HG02678 (cell line): ENCODE measurements around the gene BAG1.
A peak's percentile ranks its signal among the peaks of the same experiment; 100 is the strongest.

Experiments
- ATAC-seq: cut with Tn5 transposase; IDR thresholded peaks from one replicate; pipeline ENCODE4 v1.9.1; 2021; ENCODE audit warnings: mild to moderate bottlenecking, moderate library complexity; ENCODE audit not compliant: unreplicated experiment

Gene BAG1

DNA sequence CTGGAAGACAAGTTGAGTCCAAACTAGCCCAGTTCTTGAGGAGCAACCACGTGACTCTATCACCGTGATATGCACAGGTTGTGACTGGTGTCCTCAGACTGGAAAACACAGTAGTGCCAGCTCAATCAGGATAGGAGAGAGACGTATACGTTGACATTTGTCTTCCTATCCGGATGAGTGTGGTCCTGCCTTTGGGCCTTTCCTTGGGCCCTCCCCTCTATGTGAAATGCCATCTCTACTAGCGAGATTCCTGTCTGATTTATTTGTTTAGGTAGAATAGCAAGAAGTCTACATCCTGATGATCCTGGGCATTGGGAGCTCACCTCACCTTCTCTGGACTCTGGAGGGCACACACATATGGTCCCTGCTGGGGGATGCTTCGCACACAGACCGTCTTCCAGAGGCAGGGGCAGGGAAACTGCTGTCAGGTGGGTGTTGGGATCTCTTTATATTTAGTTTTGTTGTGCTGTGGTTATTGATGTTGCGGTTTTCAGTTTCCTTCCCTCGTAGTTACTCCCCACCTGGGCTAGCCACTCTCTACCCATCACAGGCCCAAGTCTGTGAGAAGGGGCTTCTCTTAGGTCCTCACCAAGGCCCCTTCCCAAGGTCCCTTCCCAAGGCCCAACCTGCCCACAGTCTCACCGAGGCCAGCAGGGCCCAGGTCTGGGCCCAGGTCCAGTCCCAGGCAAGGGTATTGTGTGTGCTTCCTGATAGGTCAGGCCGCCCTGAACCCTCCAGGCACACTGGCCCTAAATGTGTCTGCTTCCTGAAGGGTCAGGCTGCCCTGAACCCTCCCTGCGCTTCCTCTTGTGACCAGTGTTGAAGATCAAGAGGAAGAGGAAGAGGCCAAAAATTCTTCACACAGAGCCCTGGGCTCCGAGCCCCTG lies 43.6 kb downstream of the BAG1 start:
- ATAC-seq = peak; percentile 56

DNA sequence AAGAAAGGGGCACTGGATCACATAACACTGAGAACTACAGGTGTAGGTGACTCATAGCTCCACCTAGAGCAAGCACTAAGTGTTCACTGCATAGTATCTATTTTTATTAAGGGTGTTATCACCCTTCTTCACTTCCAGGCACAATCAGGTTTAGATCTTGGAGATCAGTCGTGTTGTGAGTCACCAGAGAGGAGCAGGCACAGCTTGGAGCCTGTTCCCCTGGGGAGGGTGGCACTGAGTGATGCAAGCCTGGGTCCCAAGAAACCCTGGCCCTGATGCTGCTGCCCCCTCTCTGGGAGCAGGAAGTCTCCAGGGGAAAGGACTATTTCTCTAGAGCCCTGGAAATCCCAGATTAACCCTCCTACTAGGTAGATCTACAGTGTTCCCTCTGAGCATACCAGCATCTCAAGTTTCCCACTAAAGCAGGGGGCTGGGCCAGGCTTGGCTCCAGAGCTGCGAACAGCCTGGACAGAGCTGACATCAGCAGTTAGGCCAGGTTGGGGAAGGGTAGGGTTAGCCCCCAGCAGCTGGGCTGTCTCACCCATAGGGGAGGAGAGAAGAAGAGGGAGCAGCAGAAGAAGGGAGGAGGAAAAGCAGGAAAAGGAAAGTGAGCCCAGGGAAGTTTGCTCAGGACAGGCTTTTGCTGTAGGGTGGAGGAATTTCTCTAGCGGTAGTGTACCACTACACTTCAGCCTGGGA lies 52.7 kb downstream of the BAG1 start:
- no peak for ATAC-seq

DNA sequence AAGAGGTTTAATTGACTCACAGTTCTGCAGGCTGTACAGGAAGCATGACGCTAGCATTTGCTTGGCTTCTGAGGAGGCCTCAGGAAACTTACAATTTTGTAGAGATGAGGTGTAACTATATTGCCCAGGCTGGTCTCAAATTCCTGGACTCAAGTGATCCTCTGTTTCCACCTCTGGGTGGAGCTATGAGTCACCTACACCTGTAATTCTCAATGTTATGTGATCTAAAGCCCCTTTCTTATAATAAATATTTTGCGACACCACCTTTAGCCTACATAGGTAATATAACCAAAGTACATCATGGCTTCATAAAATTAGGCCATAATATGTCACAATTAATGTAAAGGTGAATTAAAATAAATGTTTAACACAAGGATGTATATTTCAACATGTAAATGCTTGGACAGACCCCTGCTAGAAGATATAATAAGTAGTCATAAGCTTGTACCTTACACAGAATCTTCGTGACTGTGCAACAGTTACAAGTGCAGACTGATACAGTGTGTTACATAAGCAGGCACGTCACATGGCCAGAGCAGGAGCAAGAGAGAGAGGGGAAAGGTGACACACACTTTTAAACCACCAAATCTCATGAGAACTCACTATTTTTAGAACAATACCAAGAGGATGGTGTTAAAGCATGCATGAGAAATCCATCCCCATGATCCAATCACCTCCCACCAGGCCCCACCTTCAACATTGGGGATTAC lies 54.3 kb downstream of the BAG1 start:
- ATAC-seq = no peak

DNA sequence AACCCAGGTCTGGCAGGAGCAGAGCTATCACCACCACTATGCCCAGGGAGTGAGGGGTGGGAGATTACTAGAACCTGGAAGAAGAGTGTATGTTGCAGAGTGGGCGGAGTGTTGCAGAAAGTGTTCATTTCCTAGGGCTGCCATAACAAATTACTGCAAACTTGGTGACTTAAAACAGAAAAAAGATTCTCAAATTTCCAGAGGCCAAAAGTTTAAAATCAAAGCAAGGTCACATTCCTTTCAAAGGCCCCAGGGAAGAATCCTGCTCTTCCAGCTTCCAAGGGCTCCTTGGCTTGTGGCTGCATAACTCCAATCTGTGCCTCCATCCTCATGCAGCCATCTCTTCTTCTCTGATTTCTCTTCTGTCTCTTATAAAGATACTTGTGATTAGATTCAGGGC lies 55.1 kb downstream of the BAG1 start:
- ATAC-seq = no peak

- ATAC-seq = peak; percentile 100
Observed at GRCh38 chr9:33202552-33203201, 61.8 kb downstream of the BAG1 start.
